IMR-90 (cell line): ENCODE data around the gene MTM1. TPM values are rescaled to one million over a fixed set of nuclear protein-coding genes. Genes with fewer than 3 reads are reported as not detected.

ENCODE experiments used
- ATAC-seq: fragments of 200-7000 bp; cut with Tn5 transposase; 2 replicates; pipeline ENCODE4 v1.9.1; 2020; ENCODE audit warnings: low read depth, mild to moderate bottlenecking, moderate library complexity
- BruUV-seq: library from RNA; stranded (reverse); fragments of 400-500 nt; replicated peaks from 2 replicates; lab custom pipeline; 2021; lab: Mats Ljungman, UMichigan
- CTCF ChIA-PET: fragments of 300-600 bp; formaldehyde crosslinking; extraction: SDS; loops from one replicate; lab custom pipeline; 2021; ENCODE audit warnings: antibody characterized with exemption; lab: Yijun Ruan, JAX
- POLR2A ChIA-PET: fragments of 300-600 bp; sonication (Branson Sonifier 250); formaldehyde crosslinking; loops from one replicate; lab custom pipeline; 2022; ENCODE audit warnings: antibody characterized with exemption; ENCODE audit not compliant: unreplicated experiment; lab: Charles Lee
- DNase-seq: peaks from one replicate; pipeline ENCODE4 v3.0.0; 2013
- H2AFZ ChIP-seq: replicated peaks from 2 replicates; pipeline ENCODE3; 2013; ENCODE audit warnings: low read length, mild to moderate bottlenecking; ENCODE audit not compliant: poor library complexity
- H2AK5ac ChIP-seq: 2 replicates; pipeline ENCODE4 v1.6.1; 2013; ENCODE audit warnings: low read depth, low read length, inconsistent platforms
- H2AK9ac ChIP-seq: replicated peaks from 2 replicates; pipeline ENCODE3; 2013; ENCODE audit warnings: mild to moderate bottlenecking, low read depth, low read length, moderate library complexity; ENCODE audit not compliant: poor library complexity
- H2BK120ac ChIP-seq: 2 replicates; pipeline ENCODE4 v1.6.1; 2013; ENCODE audit warnings: low read depth, low read length, inconsistent platforms
- H2BK15ac ChIP-seq: 3 replicates; pipeline ENCODE4 v1.6.1; 2013; ENCODE audit warnings: low read depth, low read length, inconsistent platforms
- H2BK20ac ChIP-seq: 2 replicates; pipeline ENCODE4 v1.6.1; 2013; ENCODE audit warnings: low read depth, mild to moderate bottlenecking, inconsistent platforms, low read length, moderate library complexity
- H2BK5ac ChIP-seq: 2 replicates; pipeline ENCODE4 v1.6.1; 2013; ENCODE audit warnings: mild to moderate bottlenecking, low read depth, low read length, inconsistent platforms; ENCODE audit not compliant: poor library complexity, severe bottlenecking
- H3K14ac ChIP-seq: replicated peaks from 2 replicates; pipeline ENCODE4 v1.6.1; 2013; ENCODE audit warnings: low read depth, low read length, inconsistent platforms
- H3K18ac ChIP-seq: 2 replicates; pipeline ENCODE4 v1.6.1; 2013; ENCODE audit warnings: low read depth, low read length, control low read depth
- H3K23ac ChIP-seq: 2 replicates; pipeline ENCODE4 v1.6.1; 2013; ENCODE audit warnings: low read depth, low read length, inconsistent platforms
- H3K27ac ChIP-seq: 2 replicates; pipeline ENCODE4 v1.5.1; 2013; ENCODE audit warnings: mild to moderate bottlenecking, control low read depth, low read length; ENCODE audit not compliant: insufficient read depth
- H3K27me3 ChIP-seq: 2 replicates; pipeline ENCODE4 v1.6.1; 2013; ENCODE audit warnings: low read length; ENCODE audit not compliant: control insufficient read depth, insufficient read depth
- H3K36me3 ChIP-seq: 2 replicates; pipeline ENCODE4 v1.6.1; 2013; ENCODE audit warnings: low read length, mixed read lengths; ENCODE audit not compliant: control insufficient read depth, insufficient read depth
- H3K4ac ChIP-seq: 2 replicates; pipeline ENCODE4 v1.6.1; 2013; ENCODE audit warnings: low read depth, low read length, inconsistent platforms
- H3K4me1 ChIP-seq: 2 replicates; pipeline ENCODE4 v1.6.1; 2013; ENCODE audit warnings: low read length, mixed read lengths; ENCODE audit not compliant: control insufficient read depth, insufficient read depth
- H3K4me2 ChIP-seq: 2 replicates; pipeline ENCODE4 v1.6.1; 2013; ENCODE audit warnings: low read depth, mild to moderate bottlenecking, control low read depth, low read length, moderate library complexity
- H3K4me3 ChIP-seq: 2 replicates; pipeline ENCODE4 v1.5.1; 2013; ENCODE audit warnings: low read depth, mild to moderate bottlenecking, control low read depth, low read length, moderate library complexity; ENCODE audit not compliant: insufficient read depth
- H3K56ac ChIP-seq: 2 replicates; pipeline ENCODE4 v1.6.1; 2013; ENCODE audit warnings: low read length, inconsistent platforms; ENCODE audit not compliant: insufficient read depth; ENCODE audit errors: extremely low read depth
- H3K79me1 ChIP-seq, 2 experiments: 2 replicates each; pipeline ENCODE4 v1.6.1; 2013; ENCODE audit warnings: low read length in 2 of 2, inconsistent platforms in 1 of 2, low read depth in 1 of 2
- H3K9ac ChIP-seq: 2 replicates; pipeline ENCODE4 v1.6.1; 2013; ENCODE audit warnings: low read depth, low read length, control low read depth
- H3K9me1 ChIP-seq: 2 replicates; pipeline ENCODE4 v1.6.1; 2013; ENCODE audit warnings: low read length, inconsistent platforms; ENCODE audit not compliant: insufficient read depth
- H3K9me3 ChIP-seq: 2 replicates; pipeline ENCODE4 v1.6.1; 2013; ENCODE audit warnings: low read length; ENCODE audit not compliant: control insufficient read depth, insufficient read depth
- H4K20me1 ChIP-seq: 2 replicates; pipeline ENCODE4 v1.6.1; 2013; ENCODE audit warnings: low read length, inconsistent platforms; ENCODE audit not compliant: insufficient read depth
- H4K5ac ChIP-seq: 2 replicates; pipeline ENCODE4 v1.6.1; 2013; ENCODE audit warnings: mild to moderate bottlenecking, low read depth, low read length, control low read depth
- H4K8ac ChIP-seq, 2 experiments: 2 replicates each; pipeline ENCODE4 v1.6.1; 2013; ENCODE audit warnings: low read depth in 2 of 2, low read length in 2 of 2, control low read depth in 1 of 2, inconsistent platforms in 1 of 2
- H4K91ac ChIP-seq: 2 replicates; pipeline ENCODE4 v1.6.1; 2013; ENCODE audit warnings: low read depth, low read length, inconsistent platforms; ENCODE audit not compliant: insufficient read depth
- BHLHE40 ChIP-seq: fragments of 150-350 bp; IDR thresholded peaks from 2 replicates; pipeline ENCODE4 v1.6.1; 2016; ENCODE audit warnings: mild to moderate bottlenecking, low read depth, low read length
- CEBPB ChIP-seq: IDR thresholded peaks from 2 replicates; pipeline ENCODE4 v1.6.1; 2012; ENCODE audit warnings: low read depth, low read length, improper control_type of control experiment
- CHD1 ChIP-seq: IDR thresholded peaks from 2 replicates; pipeline ENCODE4 v1.6.1; 2012; ENCODE audit warnings: low read depth, low read length, improper control_type of control experiment
- CTCF ChIP-seq: conservative IDR thresholded peaks from 2 replicates; pipeline ENCODE4 v1.5.1; 2012; ENCODE audit warnings: mild to moderate bottlenecking, low read depth, low read length, improper control_type of control experiment
- ELK1 ChIP-seq: fragments of 150-350 bp; IDR thresholded peaks from 2 replicates; pipeline ENCODE4 v1.6.1; 2016; ENCODE audit warnings: low read depth, mild to moderate bottlenecking, low read length, moderate library complexity, borderline replicate concordance
- FOS ChIP-seq: fragments of 150-350 bp; IDR thresholded peaks from 2 replicates; pipeline ENCODE4 v1.6.1; 2016; ENCODE audit warnings: low read depth, low read length
- MAFK ChIP-seq: IDR thresholded peaks from 2 replicates; pipeline ENCODE4 v1.6.1; 2012; ENCODE audit warnings: low read depth, low read length, improper control_type of control experiment
- MAZ ChIP-seq: IDR thresholded peaks from 2 replicates; pipeline ENCODE4 v1.6.1; 2012; ENCODE audit warnings: low read depth, mild to moderate bottlenecking, low read length, improper control_type of control experiment, moderate library complexity, borderline replicate concordance
- MXI1 ChIP-seq: IDR thresholded peaks from 2 replicates; pipeline ENCODE4 v1.6.1; 2012; ENCODE audit warnings: low read depth, mild to moderate bottlenecking, low read length, moderate library complexity, borderline replicate concordance
- NFE2L2 ChIP-seq: fragments of 150-350 bp; IDR thresholded peaks from 2 replicates; pipeline ENCODE4 v1.6.1; 2016; ENCODE audit warnings: low read depth, mild to moderate bottlenecking, low read length
- POLR2A ChIP-seq: IDR thresholded peaks from 2 replicates; pipeline ENCODE4 v1.6.1; 2012; ENCODE audit warnings: mild to moderate bottlenecking, low read depth, low read length
- RAD21 ChIP-seq: IDR thresholded peaks from 2 replicates; pipeline ENCODE4 v1.6.1; 2012; ENCODE audit warnings: low read length, improper control_type of control experiment
- RCOR1 ChIP-seq: IDR thresholded peaks from 2 replicates; pipeline ENCODE4 v1.6.1; 2012; ENCODE audit warnings: mild to moderate bottlenecking, low read length, improper control_type of control experiment; ENCODE audit not compliant: insufficient replicate concordance
- RFX5 ChIP-seq: IDR thresholded peaks from 2 replicates; pipeline ENCODE4 v1.8.0; 2012; ENCODE audit warnings: low read depth, mild to moderate bottlenecking, low read length, moderate library complexity
- SMC3 ChIP-seq: fragments of 150-350 bp; IDR thresholded peaks from 2 replicates; pipeline ENCODE4 v1.6.1; 2016; ENCODE audit warnings: low read depth, mild to moderate bottlenecking, antibody characterized with exemption, low read length, moderate library complexity
- USF2 ChIP-seq: fragments of 150-350 bp; IDR thresholded peaks from 2 replicates; pipeline ENCODE4 v1.6.1; 2017; ENCODE audit warnings: mild to moderate bottlenecking, antibody characterized with exemption, low read length, low read depth
- dilution Hi-C: fragments of 300-500 bp; cut with HindIII; formaldehyde crosslinking; loops from one replicate; pipeline ENCODE4 v1.14.3; 2018; ENCODE audit warnings: low sequenced_read_pairs; ENCODE audit not compliant: unreplicated experiment
- in situ Hi-C: fragments of 300-500 bp; cut with MboI; formaldehyde crosslinking; loops from 3 replicates; pipeline ENCODE4 v1.14.3; 2019; ENCODE audit warnings: low sequenced_read_pairs, inconsistent platforms, mixed read lengths
- intact Hi-C: fragments of 100-400 bp; cut with micrococcal nuclease; formaldehyde crosslinking; loops from 2 replicates; pipeline ENCODE4 v1.10.0; 2022
- polyA plus RNA-seq, 3 experiments: library from polyadenylated mRNA; depleted of rRNA; stranded (reverse); fragments of >200 nt; gene quantifications; 2 replicates each; pipeline ENCODE4 v1.2.3, GENCODE V29; 2012; ENCODE audit warnings: low replicate concordance in 1 of 3
- total RNA-seq: library from RNA; depleted of rRNA; stranded (reverse); fragments of >200 nt; gene quantifications from 2 replicates; pipeline ENCODE4 v1.2.3, GENCODE V29; 2012

The MTM1 gene
- total and polyA plus RNA-seq, 2 of the 4 experiments (the other 2 are of a cell fraction) = 3.8 to 5.6 TPM

GRCh38 chrX:150602296-150602695 is 33.9 kb downstream of the MTM1 start:
- in situ Hi-C loops (no loop called here), intact Hi-C loops (no loop called here), dilution Hi-C loops (no loop called here)
- Histone ChIP-seq H3K4me2 (no peak overlapping the region), H3K9me3 (no peaks in the 10 kb centered on the region), H4K8ac (no peak overlapping the region), H3K23ac (no peak overlapping the region), H2BK120ac (no peak overlapping the region), H4K5ac (no peak overlapping the region), H3K27ac (no peak overlapping the region), H3K79me1 (no peaks in the 10 kb centered on the region), H2AFZ (no peak overlapping the region), H2BK15ac (no peak overlapping the region), H3K14ac (no peak overlapping the region), H3K9me1 (no peaks in the 10 kb centered on the region), H2AK9ac (no peak overlapping the region), H3K36me3 (peaks cover 2% of the 10 kb centered on the region; the same call in 1 of the 2 replicates), H2BK5ac (no peak overlapping the region), H2BK20ac (no peak overlapping the region), H3K27me3 (no peaks in the 10 kb centered on the region), H3K56ac (no peak overlapping the region), H4K20me1 (no peaks in the 10 kb centered on the region), H4K91ac (no peak overlapping the region), H3K9ac (no peak overlapping the region), H3K4ac (no peak overlapping the region), H3K4me3 (no peak overlapping the region), H3K18ac (no peak overlapping the region), H2AK5ac (no peak overlapping the region), H3K4me1 (no peaks in the 10 kb centered on the region)
- TF ChIP-seq BHLHE40 = no peak
- no peak for TF ChIP-seq POLR2A
- TF ChIP-seq CHD1 = no peak
- no peak for TF ChIP-seq ELK1
- no peak for TF ChIP-seq FOS
- no peak for TF ChIP-seq RCOR1
- no peak for TF ChIP-seq MXI1
- TF ChIP-seq MAFK = no peak
- TF ChIP-seq SMC3 = no peak
- no peak for TF ChIP-seq RAD21
- TF ChIP-seq RFX5 = no peak
- no peak for TF ChIP-seq NFE2L2
- TF ChIP-seq CEBPB = no peak
- no peak for TF ChIP-seq MAZ
- TF ChIP-seq CTCF = no peak
- TF ChIP-seq USF2 = no peak
- ATAC-seq (no peak), DNase-seq (no peak)
- BruUV-seq = no TSS peak
- ChIA-PET POLR2A (no interaction called here), CTCF (no interaction called here)
